NCI-H526 (cell line): Measurements from ENCODE around the gene CSPG5.

Experiments
- DNase-seq, 2 experiments: peaks; one replicate each; lab custom pipeline; 2025; lab: John Stamatoyannopoulos, UW

The CSPG5 gene

DNA sequence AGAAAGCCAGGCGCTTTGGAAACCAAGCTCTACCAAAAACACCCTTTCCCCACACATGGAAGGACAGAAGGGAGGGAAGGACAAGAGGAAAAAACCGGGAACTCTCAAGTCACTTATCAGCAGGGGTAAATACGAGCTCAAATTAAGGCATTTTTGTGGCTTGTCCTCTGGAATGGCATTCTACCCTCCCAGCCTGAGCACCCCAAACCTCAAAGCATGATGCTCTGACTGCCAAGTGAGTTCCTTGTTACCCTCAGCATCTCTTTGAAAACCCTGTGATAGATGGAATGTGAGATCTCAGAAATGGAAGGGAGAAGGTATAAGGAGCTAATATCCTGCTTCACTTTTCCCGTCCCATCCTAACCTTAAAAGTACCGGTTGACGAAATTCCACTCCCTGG lies 8.1 kb upstream of the CSPG5 start:
- no peak for DNase-seq

DNA sequence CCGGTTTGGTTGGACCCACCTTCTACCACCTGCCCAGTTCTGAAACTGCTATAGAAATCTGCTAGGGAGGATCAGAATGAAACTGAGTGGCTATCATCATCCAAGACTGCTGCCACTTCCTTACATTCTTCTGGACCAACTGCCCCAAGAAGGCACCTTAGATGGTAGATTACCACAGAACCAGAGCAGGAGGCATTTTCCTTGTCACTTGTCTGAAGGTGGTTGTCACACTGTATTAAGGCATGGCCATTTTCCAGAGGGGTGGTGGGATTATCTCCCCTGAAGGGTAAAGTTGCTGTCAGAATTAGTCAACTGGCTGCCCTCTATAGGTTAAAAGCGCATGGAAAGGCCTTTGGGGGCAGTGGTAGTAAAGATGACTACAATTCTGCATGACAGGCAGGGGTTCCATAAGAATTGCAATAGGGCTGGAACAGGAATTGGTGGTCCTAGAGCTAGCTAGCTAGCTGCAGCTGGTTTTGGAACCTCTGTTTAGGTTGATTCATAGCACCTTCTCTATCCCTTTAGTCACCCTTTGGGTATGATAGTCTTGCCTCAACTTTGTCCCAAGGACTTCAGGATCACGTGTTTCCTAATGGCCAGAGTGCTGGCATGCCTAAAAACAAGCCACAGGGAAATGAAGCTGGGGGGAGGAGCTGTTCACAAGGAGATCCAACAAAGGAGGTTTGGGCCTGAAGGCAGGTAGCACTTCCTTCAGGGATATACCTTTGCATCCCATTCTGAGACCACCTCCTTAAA lies 4.8 kb upstream of the CSPG5 start:
- no peak for DNase-seq

DNA sequence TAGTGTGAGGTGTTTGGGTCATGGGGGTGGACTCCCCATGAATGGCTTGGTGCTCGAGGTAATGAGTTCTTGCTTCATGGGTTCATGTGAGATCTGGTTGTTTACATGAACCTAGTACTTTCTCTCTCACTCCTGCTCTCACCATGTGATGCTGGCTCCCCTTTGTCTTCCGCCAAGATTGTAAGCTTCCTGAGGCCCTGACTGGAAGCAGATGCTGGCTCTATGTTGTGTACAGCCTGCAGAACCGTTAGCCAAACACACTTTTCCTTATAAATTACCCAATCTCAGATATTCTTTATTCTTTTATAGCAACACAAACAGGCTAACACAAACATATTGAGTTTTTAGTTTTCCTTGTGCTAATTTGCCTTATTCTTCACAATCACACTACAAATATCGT lies 3.2 kb upstream of the CSPG5 start:
- no peak for DNase-seq

DNA sequence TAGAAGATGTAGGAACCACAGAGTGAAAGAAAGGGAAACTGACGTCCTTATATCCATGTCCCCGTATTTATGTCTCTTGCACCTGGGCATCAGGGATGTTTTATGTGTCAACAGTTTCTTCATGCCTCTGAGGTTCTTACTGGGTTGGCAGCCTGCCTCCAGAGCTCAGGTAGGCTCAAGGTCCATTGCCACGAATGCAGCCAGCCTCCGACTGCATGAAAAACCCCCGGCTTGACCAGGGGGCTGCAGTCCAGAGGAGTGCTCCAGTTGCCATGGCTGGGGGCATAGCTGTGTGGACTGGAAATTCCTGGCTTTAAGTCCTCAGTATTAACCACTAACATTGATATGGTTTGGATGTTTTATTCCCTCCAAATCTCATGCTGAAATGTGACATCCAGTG lies 2.8 kb upstream of the CSPG5 start:
- DNase-seq: no peak

DNA sequence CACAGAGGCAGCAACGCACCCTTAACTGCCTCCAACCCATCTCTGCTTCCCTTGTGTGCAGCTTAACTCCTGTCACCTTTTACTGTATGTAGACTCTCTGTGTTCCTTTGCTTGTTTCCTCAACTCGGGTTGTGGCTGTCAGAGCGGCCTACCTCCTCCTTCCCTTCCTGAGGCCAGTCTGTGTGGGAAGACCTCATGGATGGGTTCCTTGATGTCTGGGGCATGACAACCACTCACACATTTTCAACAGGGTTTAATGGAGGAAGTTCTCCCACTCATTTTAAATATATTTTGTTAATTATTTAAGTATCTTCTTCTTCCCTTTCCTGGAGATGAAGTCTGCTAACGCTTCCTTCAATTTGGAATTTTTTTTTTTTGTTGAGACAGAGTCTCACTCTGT lies 1.8 kb upstream of the CSPG5 start:
- DNase-seq: peak in 1 of 2 experiments; percentile 13

DNA sequence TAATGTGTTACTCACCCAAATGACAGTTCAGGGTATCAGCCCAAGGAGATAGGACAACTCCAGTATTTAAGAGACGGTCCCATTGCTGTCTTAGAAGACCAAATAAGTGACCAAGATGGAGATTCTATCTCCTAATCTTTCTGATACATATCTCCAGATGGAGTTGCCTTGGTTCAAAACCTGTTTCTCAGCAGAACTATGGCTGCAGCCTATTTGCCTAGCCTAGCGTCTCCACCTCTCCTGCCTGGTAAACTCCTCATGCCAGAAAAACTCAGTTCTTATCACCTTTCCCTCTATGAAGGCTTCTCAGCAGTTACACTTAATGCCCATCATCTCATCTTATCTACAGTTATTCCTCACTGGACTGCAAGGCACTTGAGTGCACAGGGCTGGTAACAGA lies 1.2 kb upstream of the CSPG5 start:
- DNase-seq: peak in 1 of 2 experiments; percentile 18

DNA sequence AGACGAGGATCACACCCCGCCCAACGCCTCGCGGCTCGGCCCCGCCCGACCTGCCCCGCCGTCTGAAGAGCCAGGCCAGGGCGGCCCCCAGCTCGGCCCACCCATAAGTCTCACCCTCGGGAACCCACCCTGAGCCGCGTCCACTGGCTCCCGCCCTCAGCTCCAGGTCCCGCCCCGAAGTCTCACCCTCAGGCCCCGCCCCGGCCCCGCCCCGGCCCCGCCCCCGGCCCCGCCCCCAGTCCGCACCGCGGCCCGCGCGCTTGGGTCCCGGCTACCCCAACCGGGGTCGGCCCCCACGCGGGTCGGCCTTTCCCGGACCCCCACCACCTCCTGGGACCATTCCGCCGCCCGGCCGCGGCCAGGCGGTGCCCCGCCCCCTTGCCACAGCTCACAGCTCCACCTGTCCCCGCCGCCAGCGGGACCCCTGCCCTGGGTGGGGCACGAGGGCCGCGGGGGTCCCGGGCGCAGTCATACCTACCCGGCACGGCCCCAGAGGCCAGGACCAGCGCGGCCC lies 489 bp downstream of the CSPG5 start:
- DNase-seq: peak in 1 of 2 experiments; percentile 44

DNA sequence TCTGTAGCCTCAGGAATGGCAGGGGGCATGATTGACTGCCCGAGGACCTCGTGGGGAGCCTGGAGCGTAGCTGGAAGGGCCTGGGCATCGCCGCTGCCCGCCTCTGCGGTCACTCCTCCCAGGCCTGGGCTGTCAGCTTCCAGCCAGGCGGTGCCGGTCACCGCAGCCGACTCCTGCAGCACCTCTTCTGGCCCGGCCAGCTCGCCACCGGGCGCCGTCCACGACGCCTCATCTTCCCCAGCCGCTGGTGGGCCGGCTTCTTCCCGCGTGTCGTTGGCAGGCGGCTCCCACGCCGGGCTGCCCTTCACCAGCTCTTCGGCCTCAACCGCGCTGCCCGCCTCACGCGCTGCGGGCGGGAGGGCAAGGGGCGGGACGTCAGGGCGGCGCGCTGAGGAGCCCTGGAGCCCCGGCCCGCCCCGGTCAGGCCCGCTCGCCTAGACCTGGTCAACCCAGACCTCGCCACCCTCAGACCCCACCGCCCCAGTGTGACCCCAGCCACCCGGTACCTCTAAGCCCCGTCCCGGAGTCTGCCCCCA lies 1.0 kb downstream of the CSPG5 start:
- peak in 1 of 2 experiments; percentile 44 for DNase-seq

DNA sequence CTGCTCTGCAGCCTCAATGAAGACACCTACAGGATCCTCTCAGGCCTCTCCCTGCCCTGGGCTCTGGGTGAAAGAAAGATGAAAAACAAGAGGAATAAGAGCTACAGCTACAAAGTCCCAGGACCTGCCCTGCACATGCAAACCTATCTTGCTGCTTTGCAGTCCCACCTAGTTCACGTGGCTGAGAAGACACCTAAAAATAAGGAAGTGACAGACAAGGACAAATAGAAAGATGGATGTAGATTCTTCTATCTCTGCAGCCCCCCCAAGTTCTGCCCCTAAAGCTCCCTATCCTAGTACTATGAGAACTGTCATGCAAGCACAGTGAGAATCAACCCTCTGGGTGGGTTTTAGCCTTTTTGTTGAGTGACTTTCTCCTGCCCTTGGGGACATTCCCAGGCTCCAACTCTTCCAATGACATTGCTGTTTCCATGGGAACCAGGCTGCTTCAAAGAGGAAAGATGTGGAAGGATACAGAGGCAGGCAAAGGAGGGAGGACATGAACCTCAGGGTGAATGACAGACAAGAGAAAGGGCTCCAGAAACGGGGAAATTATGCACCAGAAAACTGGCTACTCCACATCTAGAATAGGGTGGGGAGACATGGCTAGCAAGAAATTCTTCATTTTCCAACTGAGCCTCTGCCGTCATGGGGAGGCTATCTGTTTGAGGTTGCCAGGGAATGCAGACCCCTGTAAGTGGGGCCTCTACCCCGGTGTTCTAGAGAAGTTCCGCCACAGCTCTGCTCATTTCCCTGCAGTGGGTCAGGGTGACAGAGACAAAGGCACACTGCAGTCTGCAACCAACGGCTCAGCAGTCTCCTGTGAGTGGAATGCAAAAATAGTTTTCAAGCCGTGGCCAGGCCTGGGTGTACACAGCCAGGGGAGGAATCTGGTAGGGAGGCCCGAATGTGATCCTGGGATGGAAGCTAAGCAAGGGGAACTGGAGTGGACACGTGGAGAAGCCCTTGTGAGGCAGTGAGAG lies 5.2 kb downstream of the CSPG5 start:
- no peak for DNase-seq

DNA sequence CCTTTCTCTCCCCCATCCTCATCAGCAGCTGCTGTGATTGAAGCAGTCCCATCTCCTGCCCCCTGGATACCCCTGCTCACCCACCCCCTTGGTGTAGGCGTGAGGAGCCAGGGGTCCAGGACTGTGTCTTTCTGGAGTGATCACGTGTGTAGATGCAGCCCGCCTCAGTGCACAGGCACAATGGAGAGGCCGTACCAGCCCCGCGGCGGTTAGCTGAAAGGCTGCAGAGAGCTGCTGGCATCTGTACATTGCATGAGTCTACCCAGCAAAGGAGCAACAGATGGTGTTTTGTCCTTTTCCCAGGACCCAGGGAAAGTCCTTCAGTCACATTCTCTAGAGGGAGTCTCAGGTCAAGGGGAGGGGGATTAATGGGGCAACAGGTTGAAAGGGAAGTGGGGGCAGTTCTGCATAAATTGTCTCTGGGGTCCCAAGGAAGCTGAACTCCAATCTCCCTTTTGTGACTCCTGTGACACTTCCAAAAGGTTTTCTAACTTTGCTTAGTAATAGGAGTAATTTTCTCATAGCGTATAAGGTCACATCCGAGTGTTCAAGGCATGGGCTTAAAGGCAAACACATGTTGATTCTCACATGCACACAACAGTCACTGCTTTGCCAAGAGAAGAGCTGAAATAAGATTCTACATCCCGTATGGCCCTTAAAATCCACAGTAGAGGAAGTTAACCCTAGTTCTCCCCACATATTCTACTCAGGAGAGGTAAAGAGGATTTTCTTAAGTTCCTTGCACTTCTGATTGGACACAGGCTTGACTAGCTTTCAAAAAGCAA lies 7.1 kb downstream of the CSPG5 start:
- DNase-seq: peak in 1 of 2 experiments; percentile 8

DNA sequence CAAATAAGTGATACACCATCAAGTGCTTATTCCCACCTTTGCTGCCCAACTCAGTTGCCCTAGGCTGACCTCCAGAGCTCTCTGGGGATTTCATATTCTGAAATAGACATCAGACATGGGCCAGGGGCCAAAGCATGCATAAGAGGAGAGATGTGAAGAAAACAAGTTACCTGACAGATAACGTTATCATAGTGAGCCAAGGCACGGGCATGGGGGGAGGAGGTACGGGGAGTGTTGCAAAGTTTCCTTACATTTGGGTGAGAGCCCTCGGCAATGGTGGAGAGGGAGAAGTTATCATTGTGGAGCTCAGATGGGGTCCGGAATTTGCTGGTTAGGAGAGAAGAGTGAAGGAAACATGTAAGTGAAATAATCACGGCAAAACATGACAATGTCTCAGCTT lies 9.8 kb downstream of the CSPG5 start:
- no peak for DNase-seq

DNA sequence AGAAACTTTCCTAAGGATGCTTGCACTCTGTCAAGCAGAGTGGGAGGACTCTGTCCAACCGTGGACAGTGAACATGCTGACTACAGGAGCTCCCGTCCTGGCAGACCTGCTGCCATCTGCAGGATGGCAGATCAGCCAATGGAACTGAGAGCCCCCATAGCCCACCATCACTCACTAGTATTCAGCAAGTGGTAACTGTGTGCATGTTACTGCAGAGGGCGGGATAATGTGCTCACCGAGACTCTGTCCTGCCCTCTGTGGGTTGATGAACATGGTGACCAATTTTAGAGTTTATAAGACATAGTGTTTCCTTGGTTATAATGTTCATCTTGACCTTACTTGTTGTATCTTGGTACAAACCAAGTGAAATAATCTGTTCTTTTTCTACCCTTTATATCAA lies 11.5 kb downstream of the CSPG5 start:
- no peak for DNase-seq

DNA sequence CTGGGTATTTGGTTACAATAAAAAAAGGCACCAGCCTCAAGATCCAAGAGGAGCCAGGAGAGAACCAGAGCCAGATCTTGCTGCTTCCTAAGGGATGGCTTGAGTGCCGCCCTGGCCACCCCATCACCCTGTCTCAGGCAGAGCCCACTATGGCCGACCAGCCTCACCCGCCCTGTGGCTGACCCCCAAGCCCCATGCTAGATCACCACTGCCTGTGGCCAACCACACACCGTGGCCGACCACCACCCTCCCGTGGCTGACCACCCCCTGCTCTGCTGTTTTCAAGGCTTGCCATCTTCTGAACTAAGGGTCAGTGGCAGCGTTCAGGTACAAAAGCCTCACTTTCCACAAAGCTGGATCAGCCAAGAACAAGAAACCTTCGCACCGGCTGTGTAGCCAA lies 12.0 kb downstream of the CSPG5 start:
- DNase-seq: no peak

DNA sequence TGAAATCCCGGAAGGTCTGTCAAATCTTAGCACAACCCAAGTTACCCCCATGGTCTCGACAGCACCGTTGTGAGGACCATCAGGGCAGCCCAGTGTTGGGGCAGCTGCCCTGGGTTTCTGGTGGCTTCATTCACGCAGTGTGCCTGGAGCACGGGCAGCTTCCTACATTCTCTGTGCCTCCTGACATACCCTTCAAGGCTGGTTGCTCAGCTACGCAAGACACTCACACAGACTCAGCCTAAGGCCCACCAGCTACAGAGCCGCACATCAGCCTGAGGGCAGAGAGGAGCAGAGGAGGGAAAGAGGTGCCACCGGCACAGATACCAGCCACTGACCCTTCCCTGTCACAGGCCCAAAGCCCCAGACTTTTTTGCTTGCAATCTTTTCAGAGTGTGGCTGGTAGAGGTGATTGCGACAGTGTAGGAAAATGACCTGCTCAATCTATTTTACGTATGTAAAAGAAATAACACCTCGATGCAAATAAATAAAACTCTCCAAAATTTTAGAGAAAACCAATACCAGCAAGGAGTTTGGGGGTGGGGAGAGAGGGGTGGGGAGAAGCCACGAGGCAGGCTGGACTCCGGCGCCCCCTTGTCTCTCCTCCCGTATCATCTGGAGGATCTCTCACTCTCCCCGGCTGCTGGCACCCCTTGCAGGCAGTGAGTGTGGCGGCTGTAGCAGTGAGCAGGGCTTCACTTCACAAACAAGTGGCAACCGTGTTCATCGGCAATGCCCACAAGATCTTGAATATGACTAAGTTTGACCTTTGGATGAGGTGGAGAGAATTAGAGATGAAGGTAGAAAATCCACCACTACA lies 12.7 kb downstream of the CSPG5 start:
- DNase-seq: no peak

DNA sequence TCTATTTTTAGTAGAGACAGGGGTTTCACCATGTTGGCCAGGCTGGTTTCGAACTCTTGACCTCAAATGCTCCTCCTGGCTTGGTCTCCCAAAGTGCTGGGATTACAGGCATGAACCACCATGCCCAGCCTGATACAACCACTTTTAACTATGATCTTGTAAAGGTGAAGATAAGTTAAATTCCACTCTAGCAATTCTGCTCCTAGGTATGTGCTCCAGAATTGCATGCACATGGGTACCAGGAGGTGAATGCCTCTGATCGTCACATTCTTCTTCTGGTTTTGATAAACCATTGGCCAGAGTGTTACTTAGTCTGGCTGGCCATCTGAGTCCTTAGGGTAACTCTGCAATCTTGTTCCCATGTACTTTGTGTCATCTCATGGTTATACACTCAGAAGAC lies 22.3 kb downstream of the CSPG5 start:
- no peak for DNase-seq

DNA sequence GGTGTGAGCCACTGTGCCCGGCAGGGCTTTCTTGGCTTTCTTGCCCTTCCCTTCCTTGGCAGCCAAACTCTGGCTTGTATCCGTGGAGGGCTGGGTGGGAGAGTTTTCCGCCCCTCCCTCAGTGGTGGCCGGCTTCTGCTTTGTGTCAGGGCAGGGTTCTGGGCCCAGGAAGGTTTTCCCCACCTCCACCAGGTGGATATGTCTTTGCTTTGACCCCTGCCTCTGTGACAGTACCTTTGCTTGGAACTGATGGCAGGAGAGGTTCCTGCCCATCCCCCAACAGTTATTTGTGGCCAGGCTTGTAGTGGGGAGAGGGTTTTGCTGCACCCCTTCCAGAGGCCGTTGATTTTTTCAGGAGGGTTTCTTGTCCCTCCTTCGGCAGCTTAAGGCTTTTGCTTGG lies 24.3 kb downstream of the CSPG5 start:
- no peak for DNase-seq

DNA sequence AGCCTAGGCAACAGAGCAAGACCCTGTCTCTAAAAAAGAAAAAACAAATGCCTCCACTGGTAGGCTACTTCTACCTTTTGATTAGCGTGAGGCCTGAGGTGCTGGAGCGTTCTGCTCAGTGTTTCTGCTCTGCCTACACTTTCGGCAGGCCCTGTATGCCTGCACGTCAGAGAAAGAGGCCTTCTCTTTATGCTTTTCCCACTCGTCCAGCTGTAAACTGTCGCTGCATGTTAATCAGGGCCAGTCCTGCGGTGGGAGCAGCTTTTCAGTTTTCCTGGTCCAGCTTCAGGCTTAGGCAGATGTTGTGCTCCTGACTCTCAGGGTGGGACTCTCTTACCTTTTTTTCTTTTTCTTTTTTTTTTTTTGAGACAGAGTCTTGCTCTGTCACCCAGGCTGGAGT lies 25.3 kb downstream of the CSPG5 start:
- no peak for DNase-seq

DNA sequence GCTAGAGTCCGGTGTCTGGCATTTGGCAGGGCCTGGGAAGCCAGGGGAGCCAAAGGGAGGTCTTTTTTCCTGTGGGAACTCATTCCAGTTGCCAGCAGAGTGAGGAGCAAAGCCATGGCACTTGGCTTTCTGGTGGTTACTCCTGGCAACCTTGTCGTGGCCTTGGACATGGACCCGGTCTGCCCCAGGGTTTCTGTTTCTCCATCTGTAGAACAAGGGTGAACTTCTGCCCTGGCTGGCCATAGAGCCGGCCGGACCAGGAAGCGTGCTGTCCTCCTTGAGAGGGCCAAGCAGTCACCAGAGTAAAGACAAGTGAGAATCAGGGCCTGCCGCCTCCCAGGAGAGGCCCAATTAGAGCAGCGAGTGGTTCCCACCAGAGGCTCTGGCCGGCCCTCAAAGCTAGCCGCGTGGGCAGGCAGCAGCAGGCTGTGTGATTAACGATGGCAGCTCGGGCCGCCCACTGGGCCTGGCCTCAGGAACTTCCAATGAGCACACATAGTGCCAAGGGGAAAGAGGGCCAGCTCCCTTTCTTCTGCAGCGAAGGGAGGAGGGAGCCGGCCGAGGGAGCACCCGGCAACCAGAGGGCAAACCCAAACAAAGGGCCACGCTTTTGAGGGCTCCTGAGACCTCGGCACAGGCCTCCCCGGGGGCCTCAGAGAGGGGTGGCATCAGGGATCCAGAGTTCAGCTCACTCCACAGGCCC lies 36.0 kb downstream of the CSPG5 start:
- no peak for DNase-seq

DNA sequence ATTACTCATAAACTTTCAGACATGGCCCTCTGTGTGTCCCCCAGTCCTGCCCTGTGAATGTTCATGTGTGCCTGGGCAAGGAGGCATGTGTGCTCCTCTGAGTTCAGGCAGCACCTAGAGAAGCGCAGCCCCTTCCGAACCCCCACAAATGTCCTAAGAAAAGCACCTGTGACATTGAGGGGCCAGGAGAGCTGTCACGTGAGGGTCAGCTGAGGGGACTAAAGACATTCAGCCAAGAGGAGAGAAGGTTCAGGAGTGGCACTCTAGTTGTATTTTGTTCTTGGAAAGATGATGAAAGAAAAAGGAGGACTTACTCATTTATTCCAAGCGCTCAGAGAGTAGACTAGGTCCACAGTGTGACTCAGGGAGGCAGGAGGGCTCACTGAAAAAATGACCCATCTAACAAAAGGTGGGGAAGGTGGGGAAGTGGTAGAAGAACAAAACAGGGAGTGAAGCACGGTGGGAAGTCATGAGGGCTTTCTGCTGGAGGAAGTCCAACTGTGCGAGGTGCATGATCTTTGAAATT lies 37.0 kb downstream of the CSPG5 start:
- no peak for DNase-seq

DNA sequence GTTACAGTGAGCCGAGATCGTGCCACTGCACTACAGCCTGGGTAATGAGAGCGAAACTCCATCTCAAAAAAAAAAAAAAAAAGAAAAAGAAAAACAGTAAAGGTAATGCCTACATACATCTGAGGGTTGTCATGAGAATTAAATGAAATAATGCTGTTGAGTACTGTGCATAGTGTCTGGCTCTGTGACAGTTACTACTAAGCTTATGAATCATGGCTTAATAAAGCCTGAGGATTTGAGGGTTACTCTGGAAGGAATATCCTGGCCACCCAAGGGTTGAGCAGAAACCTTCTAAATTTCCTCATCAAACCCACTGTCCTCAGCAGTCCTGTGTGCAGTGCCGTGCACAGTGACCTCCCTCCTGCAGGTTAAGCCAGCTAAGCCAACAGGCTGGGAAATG lies 38.4 kb downstream of the CSPG5 start:
- no peak for DNase-seq
